ENCODE measurements around the gene FXYD5. TPM values are rescaled to one million over a fixed set of nuclear protein-coding genes. Genes with fewer than 3 reads are reported as not detected.
"Not testable (repeated sequence)": the region's sequence is repeated elsewhere in the genome, so short reads cannot be mapped to it uniquely, and the experiment has no call there.

The FXYD5 gene
- total RNA-seq, 6 experiments from 2014 or later, result 5.6 to 23.6 (median 14.2) TPM

- WGBS (ENCODE audit: insufficient coverage, low coverage, low lambda C conversion rate, missing lambda C conversion rate), result 91% methylated on average over 7 of the region's 35 CpGs
Measured at GRCh38 chr19:35125749-35126623, 28.5 kb upstream of the FXYD5 start.

GRCh38 chr19:35126624-35126959, 27.9 kb upstream of the FXYD5 start:
- WGBS (ENCODE audit: insufficient coverage, low coverage, low lambda C conversion rate, missing lambda C conversion rate), result no CpG with 5 or more reads among the region's 20 CpGs
- Histone ChIP-seq H3K27me3 (no peaks in the 10 kb centered on the region), H3K36me3 (no peaks in the 10 kb centered on the region), H3K4me3 (no peak overlapping the region), H3K9me3 (no peaks in the 10 kb centered on the region), H3K27ac (no peak overlapping the region), H3K4me1 (no peaks in the 10 kb centered on the region)
- DNase-seq, result no peak
- no peak for ATAC-seq
- TF ChIP-seq, protein P1, sequence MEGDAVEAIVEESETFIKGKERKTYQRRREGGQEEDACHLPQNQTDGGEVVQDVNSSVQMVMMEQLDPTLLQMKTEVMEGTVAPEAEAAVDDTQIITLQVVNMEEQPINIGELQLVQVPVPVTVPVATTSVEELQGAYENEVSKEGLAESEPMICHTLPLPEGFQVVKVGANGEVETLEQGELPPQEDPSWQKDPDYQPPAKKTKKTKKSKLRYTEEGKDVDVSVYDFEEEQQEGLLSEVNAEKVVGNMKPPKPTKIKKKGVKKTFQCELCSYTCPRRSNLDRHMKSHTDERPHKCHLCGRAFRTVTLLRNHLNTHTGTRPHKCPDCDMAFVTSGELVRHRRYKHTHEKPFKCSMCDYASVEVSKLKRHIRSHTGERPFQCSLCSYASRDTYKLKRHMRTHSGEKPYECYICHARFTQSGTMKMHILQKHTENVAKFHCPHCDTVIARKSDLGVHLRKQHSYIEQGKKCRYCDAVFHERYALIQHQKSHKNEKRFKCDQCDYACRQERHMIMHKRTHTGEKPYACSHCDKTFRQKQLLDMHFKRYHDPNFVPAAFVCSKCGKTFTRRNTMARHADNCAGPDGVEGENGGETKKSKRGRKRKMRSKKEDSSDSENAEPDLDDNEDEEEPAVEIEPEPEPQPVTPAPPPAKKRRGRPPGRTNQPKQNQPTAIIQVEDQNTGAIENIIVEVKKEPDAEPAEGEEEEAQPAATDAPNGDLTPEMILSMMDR (IDR thresholded peaks at IDR 0.05), result no peak
- TF ChIP-seq POLR2A (IDR thresholded peaks at IDR 0.05), result no peak
- intact Hi-C loops (cut with DNase I), result no loop called here

More at GRCh38 chr19:35125749-35126623, 28.5 kb upstream of the FXYD5 start:
- H3K4me3 ChIP-seq, result no peak overlapping the region
- no peak for ATAC-seq
- no peak for DNase-seq
- H3K4me1 ChIP-seq, result no peaks in the 10 kb centered on the region
- no peaks in the 10 kb centered on the region for H3K9me3 ChIP-seq
- TF ChIP-seq, protein P1 (IDR thresholded peaks at IDR 0.05), result no peak
- TF ChIP-seq POLR2A (IDR thresholded peaks at IDR 0.05), result no peak
- no peak overlapping the region for H3K27ac ChIP-seq
- no peaks in the 10 kb centered on the region for H3K36me3 ChIP-seq
- intact Hi-C loops (cut with DNase I), result no loop called here
- H3K27me3 ChIP-seq, result no peaks in the 10 kb centered on the region

- ATAC-seq, result no peak
- Histone ChIP-seq H3K36me3 (no peaks in the 10 kb centered on the region), H3K9me3 (no peaks in the 10 kb centered on the region), H3K27me3 (no peaks in the 10 kb centered on the region), H3K4me3 (no peak overlapping the region), H3K27ac (no peak overlapping the region), H3K4me1 (no peaks in the 10 kb centered on the region)
- DNase-seq, result no peak
- TF ChIP-seq POLR2A (IDR thresholded peaks at IDR 0.05), result no peak
- intact Hi-C loops (cut with DNase I), result no loop called here
- 70% methylated on average over 2 of the region's 7 CpGs for WGBS (ENCODE audit: insufficient coverage, low coverage, low lambda C conversion rate, missing lambda C conversion rate)
Measured at GRCh38 chr19:35127871-35128270, 26.7 kb upstream of the FXYD5 start.

DNA sequence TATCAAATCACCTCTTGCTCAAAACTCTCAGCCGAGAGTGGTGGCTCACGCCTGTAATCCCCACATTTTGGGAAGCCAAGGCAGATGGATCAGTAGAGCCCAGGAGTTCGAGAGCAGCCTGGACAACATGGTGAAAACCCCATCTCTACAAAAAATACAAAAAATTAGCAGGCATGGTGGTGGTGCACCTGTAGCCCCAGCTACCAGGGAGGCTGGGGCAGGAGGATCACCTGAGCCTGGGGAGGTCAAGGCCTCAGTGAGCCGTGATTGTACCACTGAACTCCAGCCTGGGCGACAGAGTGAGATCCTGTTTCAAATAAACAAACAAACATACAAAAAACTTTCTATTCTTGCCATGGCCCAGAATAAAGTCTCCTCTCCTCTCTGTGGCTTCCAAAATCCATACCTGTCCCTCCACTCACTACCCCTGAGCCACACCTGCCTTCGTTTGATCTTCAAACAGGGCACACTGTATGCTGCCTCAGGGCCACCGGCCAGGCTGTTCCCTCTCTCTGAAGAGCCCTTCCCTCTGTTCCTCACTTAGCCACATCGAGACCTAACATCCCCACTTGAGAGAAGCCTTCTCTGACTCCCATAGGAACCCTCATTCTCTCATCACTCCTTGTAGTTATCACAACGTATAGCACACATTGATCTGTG, 26.0 kb upstream of the FXYD5 start:
- ATAC-seq (no peak), DNase-seq (no peak)
- 89% methylated on average over 8 of the region's 9 CpGs for WGBS (ENCODE audit: insufficient coverage, low coverage, low lambda C conversion rate, missing lambda C conversion rate)
- Histone ChIP-seq H3K9me3 (no peaks in the 10 kb centered on the region), H3K4me3 (no peak overlapping the region), H3K4me1 (no peaks in the 10 kb centered on the region), H3K27me3 (no peaks in the 10 kb centered on the region), H3K36me3 (no peaks in the 10 kb centered on the region), H3K27ac (no peak overlapping the region)
- intact Hi-C loops (cut with DNase I), result no loop called here
- TF ChIP-seq, protein P1 (IDR thresholded peaks at IDR 0.05), result no peak
- no peak for TF ChIP-seq POLR2A (IDR thresholded peaks at IDR 0.05)

GRCh38 chr19:35129724-35130274, 24.7 kb upstream of the FXYD5 start:
- H3K27ac ChIP-seq; DNase-seq; H3K9me3 ChIP-seq; intact Hi-C loops (cut with DNase I); H3K36me3 ChIP-seq; H3K4me1 ChIP-seq; ATAC-seq; H3K4me3 ChIP-seq; H3K27me3 ChIP-seq: not testable (repeated sequence)
- WGBS (ENCODE audit: insufficient coverage, low coverage, low lambda C conversion rate, missing lambda C conversion rate), result 77% methylated on average over 11 of the region's 14 CpGs

Measured in right lobe of liver (tissue), 6 donors.